OCI-LY7 (cell line): ENCODE data around the gene PC. TPM values are rescaled to one million over a fixed set of nuclear protein-coding genes. Genes with fewer than 3 reads are reported as not detected.

Experiments used
- BruUV-seq: library from RNA; stranded (reverse); fragments of 400-500 nt; replicated peaks from 2 replicates; lab custom pipeline; 2021; lab: Mats Ljungman, UMichigan
- CTCF ChIA-PET: fragments of 300-600 bp; sonication (Branson Sonifier 250); formaldehyde crosslinking; loops from one replicate; lab custom pipeline; 2022; ENCODE audit warnings: antibody characterized with exemption; ENCODE audit not compliant: unreplicated experiment; lab: Charles Lee
- POLR2A ChIA-PET: fragments of 300-600 bp; sonication (Branson Sonifier 250); formaldehyde crosslinking; loops from one replicate; lab custom pipeline; 2022; ENCODE audit warnings: antibody characterized with exemption; lab: Charles Lee
- DNase-seq: peaks from one replicate; pipeline ENCODE4 v3.0.0-alpha.2; 2015; ENCODE audit warnings: low spot score
- H2AFZ ChIP-seq: fragments of 200-600 bp; sonication (generic), shearing (Covaris generic); 2 replicates; pipeline ENCODE4 v1.6.1; 2014; ENCODE audit warnings: mild to moderate bottlenecking, antibody characterized with exemption, low read length, moderate library complexity
- H3K27ac ChIP-seq: fragments of 200-600 bp; sonication (generic); 2 replicates; pipeline ENCODE4 v1.5.1; 2014; ENCODE audit warnings: mixed run types, low read depth, mild to moderate bottlenecking, moderate library complexity, low read length, inconsistent platforms; ENCODE audit not compliant: poor library complexity, severe bottlenecking
- H3K36me3 ChIP-seq: fragments of 200-600 bp; sonication (generic); 2 replicates; pipeline ENCODE4 v1.6.1; 2014; ENCODE audit warnings: mild to moderate bottlenecking, antibody characterized with exemption, low read length, moderate library complexity, mixed read lengths; ENCODE audit not compliant: insufficient read depth
- H3K4me1 ChIP-seq: fragments of 200-600 bp; sonication (generic); 2 replicates; pipeline ENCODE4 v1.5.1; 2014; ENCODE audit warnings: mild to moderate bottlenecking, low read length; ENCODE audit not compliant: insufficient read depth, poor library complexity, severe bottlenecking
- H3K4me2 ChIP-seq: fragments of 200-600 bp; sonication (generic); 2 replicates; pipeline ENCODE4 v1.6.1; 2014; ENCODE audit warnings: mild to moderate bottlenecking, low read length
- H3K4me3 ChIP-seq: fragments of 200-600 bp; sonication (generic); 2 replicates; pipeline ENCODE4 v1.5.1; 2014; ENCODE audit warnings: mild to moderate bottlenecking, low read depth, low read length; ENCODE audit not compliant: poor library complexity, severe bottlenecking
- H3K79me2 ChIP-seq: fragments of 200-600 bp; sonication (generic); 2 replicates; pipeline ENCODE4 v1.6.1; 2016; ENCODE audit warnings: low read depth, mild to moderate bottlenecking, low read length, moderate library complexity, mixed read lengths; ENCODE audit not compliant: insufficient read depth
- H3K9me2 ChIP-seq: fragments of 200-600 bp; sonication (generic); 2 replicates; pipeline ENCODE4 v1.6.1; 2016; ENCODE audit warnings: mild to moderate bottlenecking, low read length, mixed read lengths; ENCODE audit not compliant: insufficient read depth
- H3K9me3 ChIP-seq: fragments of 200-600 bp; sonication (generic); 2 replicates; pipeline ENCODE4 v1.6.1; 2014; ENCODE audit warnings: mild to moderate bottlenecking, mixed run types, low read length, mixed read lengths
- H4K20me1 ChIP-seq: fragments of 200-600 bp; sonication (generic); 2 replicates; pipeline ENCODE4 v1.6.1; 2014; ENCODE audit warnings: mild to moderate bottlenecking, antibody characterized with exemption, low read length, moderate library complexity, mixed read lengths; ENCODE audit not compliant: insufficient read depth
- EZH2phosphoT487 ChIP-seq: fragments of 200-600 bp; sonication (generic); IDR thresholded peaks from 2 replicates; pipeline ENCODE4 v1.6.1; 2018; ENCODE audit warnings: low read depth, borderline replicate concordance, mild to moderate bottlenecking, mixed run types, antibody characterized with exemption, low read length, moderate library complexity, mixed read lengths
- intact Hi-C: fragments of 100-400 bp; cut with micrococcal nuclease; formaldehyde crosslinking; loops from one replicate; pipeline ENCODE4 v1.10.0; 2022; ENCODE audit not compliant: unreplicated experiment
- total RNA-seq, 2 experiments: library from RNA; depleted of rRNA in 1 of 2; stranded (reverse); fragments of >200 nt in 1 of 2; shearing (Covaris generic) in 1 of 2; gene quantifications; 2 replicates each; pipeline ENCODE4 v1.2.3, GENCODE V29; 2014 to 2022
- TF ChIP-seq, protein P1 (sequence below): fragments of 200-600 bp; sonication (generic); conservative IDR thresholded peaks from 2 replicates; pipeline ENCODE4 v1.5.1; 2014; ENCODE audit warnings: mild to moderate bottlenecking, antibody characterized with exemption, low read length, moderate library complexity, mixed read lengths

Gene PC
- total RNA-seq, 2 experiments from 2014 or later, result 10.4 to 12.7 TPM

DNA sequence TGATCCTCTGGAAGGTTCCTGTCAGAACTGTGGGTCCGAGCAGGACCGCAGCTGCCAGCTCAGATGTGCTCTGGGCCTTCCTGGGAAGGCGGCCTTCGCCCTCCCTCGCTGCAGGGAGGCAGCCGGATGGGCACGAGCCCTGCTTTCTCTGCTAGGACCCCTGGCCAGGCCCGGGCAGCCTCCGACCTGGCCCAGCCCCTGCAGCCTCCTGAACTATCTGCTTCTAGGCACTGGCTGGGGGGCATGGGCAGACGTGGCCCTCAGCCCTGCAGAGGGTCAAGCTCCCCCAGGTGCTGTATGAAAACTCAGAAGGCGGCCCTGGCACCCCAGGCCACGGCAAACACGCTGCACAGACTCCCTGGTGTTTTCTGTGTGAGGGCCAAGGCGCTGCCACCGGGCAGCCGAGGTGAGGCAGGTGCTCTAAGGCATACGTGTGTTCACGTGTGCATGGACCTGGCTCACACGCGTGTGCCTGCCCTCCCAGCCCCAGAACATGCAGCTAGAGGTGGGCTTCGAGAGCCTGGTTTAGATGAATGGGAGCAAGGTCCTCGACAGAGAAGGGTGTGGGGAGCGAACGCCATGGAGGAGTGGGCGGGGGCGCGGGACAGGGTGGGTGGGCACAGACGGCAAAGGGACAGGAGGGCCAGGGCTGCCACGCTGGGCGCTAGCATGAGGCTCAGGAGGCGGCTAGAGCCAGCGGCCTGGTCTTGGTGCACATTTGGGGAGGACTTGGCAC, 97.0 kb downstream of the PC start:
- Histone ChIP-seq H3K79me2 (peaks cover 7% of the 10 kb centered on the region; the same call in 1 of the 2 replicates), H3K27ac (no peak overlapping the region), H3K4me3 (no peak overlapping the region), H3K4me1 (peaks cover 50% of the 10 kb centered on the region), H4K20me1 (no peaks in the 10 kb centered on the region), H3K9me3 (no peaks in the 10 kb centered on the region), H2AFZ (no peak overlapping the region), H3K4me2 (no peak overlapping the region), H3K9me2 (no peaks in the 10 kb centered on the region), H3K36me3 (peaks cover 6% of the 10 kb centered on the region; the same call in 1 of the 2 replicates)
- CTCF ChIA-PET, result interaction anchor here (0.5 kb wide), 1 partner anchor 1201 kb away, joined by 6 read pairs; no protein-coding TSS in a partner anchor
- POLR2A ChIA-PET, result interaction anchor here (0.6 kb wide), 1 partner anchor 755 kb away, joined by 3 read pairs; no protein-coding TSS in a partner anchor
- no peak for DNase-seq
- TF ChIP-seq EZH2phosphoT487, result no peak
- TF ChIP-seq, protein P1, sequence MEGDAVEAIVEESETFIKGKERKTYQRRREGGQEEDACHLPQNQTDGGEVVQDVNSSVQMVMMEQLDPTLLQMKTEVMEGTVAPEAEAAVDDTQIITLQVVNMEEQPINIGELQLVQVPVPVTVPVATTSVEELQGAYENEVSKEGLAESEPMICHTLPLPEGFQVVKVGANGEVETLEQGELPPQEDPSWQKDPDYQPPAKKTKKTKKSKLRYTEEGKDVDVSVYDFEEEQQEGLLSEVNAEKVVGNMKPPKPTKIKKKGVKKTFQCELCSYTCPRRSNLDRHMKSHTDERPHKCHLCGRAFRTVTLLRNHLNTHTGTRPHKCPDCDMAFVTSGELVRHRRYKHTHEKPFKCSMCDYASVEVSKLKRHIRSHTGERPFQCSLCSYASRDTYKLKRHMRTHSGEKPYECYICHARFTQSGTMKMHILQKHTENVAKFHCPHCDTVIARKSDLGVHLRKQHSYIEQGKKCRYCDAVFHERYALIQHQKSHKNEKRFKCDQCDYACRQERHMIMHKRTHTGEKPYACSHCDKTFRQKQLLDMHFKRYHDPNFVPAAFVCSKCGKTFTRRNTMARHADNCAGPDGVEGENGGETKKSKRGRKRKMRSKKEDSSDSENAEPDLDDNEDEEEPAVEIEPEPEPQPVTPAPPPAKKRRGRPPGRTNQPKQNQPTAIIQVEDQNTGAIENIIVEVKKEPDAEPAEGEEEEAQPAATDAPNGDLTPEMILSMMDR, result no peak
- intact Hi-C loops, result no loop called here
- no TSS peak for BruUV-seq

DNA sequence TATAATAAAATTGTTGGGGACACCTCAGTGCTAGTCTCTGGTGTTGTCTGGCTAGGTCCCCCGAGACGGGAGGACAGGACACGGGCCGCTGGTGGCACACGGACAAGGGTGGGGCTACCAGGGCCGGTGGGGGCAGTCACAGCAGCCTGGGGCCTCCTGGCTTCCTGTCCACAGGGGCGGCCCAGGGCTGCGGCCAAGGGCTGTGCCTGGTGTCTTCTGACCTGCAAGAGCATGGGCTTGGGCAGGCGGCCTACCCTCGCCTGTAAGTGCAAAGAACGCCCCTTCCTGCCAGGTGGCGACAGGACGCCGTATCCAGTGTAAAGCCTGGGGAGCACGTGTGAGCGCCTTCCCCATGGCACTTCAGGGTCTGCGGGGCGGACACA, 97.7 kb downstream of the PC start:
- peaks cover 7% of the 10 kb centered on the region; the same call in 1 of the 2 replicates for H3K79me2 ChIP-seq
- TF ChIP-seq, protein P1, result no peak
- TF ChIP-seq EZH2phosphoT487, result no peak
- intact Hi-C loops, result no loop called here
- H3K27ac ChIP-seq, result no peak overlapping the region
- ChIA-PET CTCF (no interaction called here), POLR2A (no interaction called here)
- H2AFZ ChIP-seq, result no peak overlapping the region
- H4K20me1 ChIP-seq, result no peaks in the 10 kb centered on the region
- peaks cover 51% of the 10 kb centered on the region for H3K4me1 ChIP-seq
- H3K9me2 ChIP-seq, result no peaks in the 10 kb centered on the region
- no TSS peak for BruUV-seq
- H3K4me2 ChIP-seq, result no peak overlapping the region
- H3K36me3 ChIP-seq, result peaks cover 6% of the 10 kb centered on the region; the same call in 1 of the 2 replicates
- no peak for DNase-seq
- no peak overlapping the region for H3K4me3 ChIP-seq
- H3K9me3 ChIP-seq, result no peaks in the 10 kb centered on the region
